Trophoblast cell (in vitro differentiated cells and primary cell): Measurements from ENCODE around the gene STK17B.
A peak's percentile ranks its signal among the peaks of the same experiment; 100 is the strongest.

Experiments
- DNase-seq, 2 donors: peaks; one replicate each; pipeline ENCODE4 v3.0.0-alpha.2; 2016
- H2AFZ ChIP-seq: 2 replicates; pipeline ENCODE4 v1.6.1; 2013; ENCODE audit warnings: low read length, moderate library complexity, mild to moderate bottlenecking; ENCODE audit not compliant: insufficient read depth, poor library complexity
- H2AK5ac ChIP-seq: 2 replicates; pipeline ENCODE4 v1.6.1; 2013; ENCODE audit warnings: mild to moderate bottlenecking, low read length
- H2BK120ac ChIP-seq: 2 replicates; pipeline ENCODE4 v1.6.1; 2013; ENCODE audit warnings: low read length, mild to moderate bottlenecking, moderate library complexity; ENCODE audit not compliant: insufficient read depth, poor library complexity
- H2BK12ac ChIP-seq: 2 replicates; pipeline ENCODE4 v1.6.1; 2013; ENCODE audit warnings: mild to moderate bottlenecking, low read length, moderate library complexity
- H2BK5ac ChIP-seq: 2 replicates; pipeline ENCODE4 v1.6.1; 2013; ENCODE audit warnings: low read length, low read depth, moderate library complexity, mild to moderate bottlenecking; ENCODE audit not compliant: poor library complexity
- H3K14ac ChIP-seq: 2 replicates; pipeline ENCODE4 v1.6.1; 2013; ENCODE audit warnings: mild to moderate bottlenecking, low read length
- H3K18ac ChIP-seq: 2 replicates; pipeline ENCODE4 v1.6.1; 2013; ENCODE audit warnings: mild to moderate bottlenecking, low read length
- H3K23ac ChIP-seq: 2 replicates; pipeline ENCODE4 v1.6.1; 2013; ENCODE audit warnings: low read length
- H3K27ac ChIP-seq: 2 replicates; pipeline ENCODE4 v1.5.1; 2013; ENCODE audit warnings: low read depth, mild to moderate bottlenecking, inconsistent platforms, low read length, moderate library complexity
- H3K27me3 ChIP-seq: 2 replicates; pipeline ENCODE4 v1.6.1; 2013; ENCODE audit warnings: inconsistent platforms, mild to moderate bottlenecking, low read length, moderate library complexity; ENCODE audit not compliant: insufficient read depth
- H3K36me3 ChIP-seq, 2 experiments: 1 replicate in 1 of 2; 2 replicates in 1 of 2; pipeline ENCODE4 v1.6.1; 2013; ENCODE audit warnings: low read length in 2 of 2, mild to moderate bottlenecking in 2 of 2, moderate library complexity in 1 of 2; ENCODE audit not compliant: insufficient read depth in 2 of 2, control insufficient read depth in 1 of 2
- H3K4ac ChIP-seq: 2 replicates; pipeline ENCODE4 v1.6.1; 2013; ENCODE audit warnings: low read depth, mild to moderate bottlenecking, low read length, moderate library complexity
- H3K4me1 ChIP-seq, 2 experiments: 1 replicate in 1 of 2; 2 replicates in 1 of 2; pipeline ENCODE4 v1.6.1; 2013; ENCODE audit warnings: low read length in 2 of 2, mild to moderate bottlenecking in 2 of 2, moderate library complexity in 1 of 2; ENCODE audit not compliant: insufficient read depth in 2 of 2, control insufficient read depth in 1 of 2
- H3K4me2 ChIP-seq: 2 replicates; pipeline ENCODE4 v1.6.1; 2013; ENCODE audit warnings: inconsistent platforms, mild to moderate bottlenecking, low read length, moderate library complexity
- H3K4me3 ChIP-seq: 2 replicates; pipeline ENCODE4 v1.5.1; 2013; ENCODE audit warnings: mild to moderate bottlenecking, low read depth, low read length, inconsistent platforms
- H3K79me1 ChIP-seq: one replicate; pipeline ENCODE4 v1.6.1; 2013; ENCODE audit warnings: low read length
- H3K79me2 ChIP-seq: 2 replicates; pipeline ENCODE4 v1.6.1; 2013; ENCODE audit warnings: low read length, mild to moderate bottlenecking; ENCODE audit not compliant: control insufficient read depth, insufficient read depth, poor library complexity
- H3K9ac ChIP-seq: 2 replicates; pipeline ENCODE4 v1.6.1; 2013; ENCODE audit warnings: mild to moderate bottlenecking, low read length
- H3K9me3 ChIP-seq: 2 replicates; pipeline ENCODE4 v1.6.1; 2013; ENCODE audit warnings: low read depth, mild to moderate bottlenecking, control low read depth, inconsistent platforms, low read length; ENCODE audit not compliant: insufficient read depth
- H4K12ac ChIP-seq: 2 replicates; pipeline ENCODE4 v1.6.1; 2013; ENCODE audit warnings: low read depth, mild to moderate bottlenecking, low read length, moderate library complexity
- H4K8ac ChIP-seq: 2 replicates; pipeline ENCODE4 v1.6.1; 2013; ENCODE audit warnings: low read depth, mild to moderate bottlenecking, low read length, moderate library complexity
- H4K91ac ChIP-seq: one replicate; pipeline ENCODE4 v1.6.1; 2013; ENCODE audit warnings: low read depth, mild to moderate bottlenecking, low read length, moderate library complexity
- WGBS: extraction: QIAGEN DNeasy Blood & Tissue Kit; methylation state at CpG from one replicate; pipeline ENCODE4 v1.1.7; 2013; ENCODE audit warnings: missing lambda C conversion rate; ENCODE audit not compliant: insufficient read length, insufficient coverage; ENCODE audit errors: extremely low coverage; 5-methylcytosine and 5-hydroxymethylcytosine counted together

The STK17B gene

GRCh38 chr2:196160946-196161345, 10.4 kb downstream of the STK17B start:
- no peak overlapping the region for H3K27ac ChIP-seq
- H3K4me3 ChIP-seq, result no peak overlapping the region
- H4K12ac ChIP-seq, result no peak overlapping the region
- peaks cover 0 to 3% of the 10 kb centered on the region in 2 experiments for H3K4me1 ChIP-seq
- no peak overlapping the region for H3K9ac ChIP-seq
- no peak overlapping the region for H2AK5ac ChIP-seq
- no peaks in the 10 kb centered on the region for H3K9me3 ChIP-seq
- H2BK5ac ChIP-seq, result no peak overlapping the region
- H3K79me2 ChIP-seq, result peaks cover 3% of the 10 kb centered on the region
- H2BK12ac ChIP-seq, result no peak overlapping the region
- no CpG with 5 or more reads among the region's 4 CpGs for WGBS
- no peak overlapping the region for H4K8ac ChIP-seq
- H2AFZ ChIP-seq, result no peak overlapping the region
- no peak overlapping the region for H3K18ac ChIP-seq
- no peak overlapping the region for H3K4me2 ChIP-seq
- H3K27me3 ChIP-seq, result no peaks in the 10 kb centered on the region
- H4K91ac ChIP-seq, result no peak overlapping the region
- no peak overlapping the region for H2BK120ac ChIP-seq
- peaks cover 3% of the 10 kb centered on the region for H3K79me1 ChIP-seq
- no peak overlapping the region for H3K14ac ChIP-seq
- no peak overlapping the region for H3K4ac ChIP-seq
- DNase-seq, result no peak
- H3K36me3 ChIP-seq, result peaks cover 6 to 8% of the 10 kb centered on the region in 2 experiments
- no peak overlapping the region for H3K23ac ChIP-seq

GRCh38 chr2:196160101-196160500, 11.3 kb downstream of the STK17B start:
- Histone ChIP-seq H3K4ac (no peak overlapping the region), H3K14ac (no peak overlapping the region), H3K9ac (no peak overlapping the region), H3K23ac (no peak overlapping the region), H2AK5ac (no peak overlapping the region), H3K18ac (no peak overlapping the region), H3K27ac (no peak overlapping the region), H3K36me3 (peaks cover 6 to 8% of the 10 kb centered on the region in 2 experiments), H3K9me3 (no peaks in the 10 kb centered on the region), H4K12ac (no peak overlapping the region), H3K4me1 (peaks cover 0 to 3% of the 10 kb centered on the region in 2 experiments), H3K4me2 (no peak overlapping the region), H3K4me3 (no peak overlapping the region), H2BK5ac (no peak overlapping the region), H4K8ac (no peak overlapping the region), H2BK120ac (no peak overlapping the region), H3K79me1 (peaks cover 3% of the 10 kb centered on the region), H4K91ac (no peak overlapping the region), H3K79me2 (peaks cover 3% of the 10 kb centered on the region), H2BK12ac (no peak overlapping the region), H3K27me3 (no peaks in the 10 kb centered on the region), H2AFZ (no peak overlapping the region)
- no CpG with 5 or more reads among the region's 3 CpGs for WGBS
- peak; percentile 60 to 82 for DNase-seq

GRCh38 chr2:196159221-196159892, 12.0 kb downstream of the STK17B start:
- Histone ChIP-seq H3K36me3 (peaks cover 6 to 8% of the 10 kb centered on the region in 2 experiments), H4K91ac (peak overlapping the region; percentile 43), H3K14ac (peak overlapping the region; percentile 7), H4K12ac (no peak overlapping the region), H4K8ac (no peak overlapping the region), H3K79me1 (peaks cover 3% of the 10 kb centered on the region), H2BK12ac (peak overlapping the region; percentile 65), H3K4me1 (peaks cover 0 to 3% of the 10 kb centered on the region in 2 experiments), H3K23ac (no peak overlapping the region), H3K27ac (no peak overlapping the region), H3K18ac (peak overlapping the region; percentile 14), H2BK5ac (peak overlapping the region; percentile 27), H3K9ac (no peak overlapping the region), H3K4ac (no peak overlapping the region), H3K4me2 (no peak overlapping the region), H2AK5ac (no peak overlapping the region), H2AFZ (no peak overlapping the region), H3K27me3 (no peaks in the 10 kb centered on the region), H2BK120ac (peak overlapping the region; percentile 24), H3K9me3 (no peaks in the 10 kb centered on the region), H3K79me2 (peaks cover 3% of the 10 kb centered on the region), H3K4me3 (no peak overlapping the region)
- no CpG with 5 or more reads among the region's 5 CpGs for WGBS
- DNase-seq, result peak; percentile 70 to 72

- H4K8ac ChIP-seq, result no peak overlapping the region
- H3K4ac ChIP-seq, result no peak overlapping the region
- H2BK120ac ChIP-seq, result no peak overlapping the region
- H3K4me1 ChIP-seq, result peaks cover 0 to 3% of the 10 kb centered on the region in 2 experiments
- H2BK12ac ChIP-seq, result no peak overlapping the region
- WGBS, result no CpG with 5 or more reads among the region's 2 CpGs
- H3K14ac ChIP-seq, result no peak overlapping the region
- H3K9ac ChIP-seq, result no peak overlapping the region
- DNase-seq, result no peak
- H4K91ac ChIP-seq, result no peak overlapping the region
- H3K27ac ChIP-seq, result no peak overlapping the region
- H4K12ac ChIP-seq, result no peak overlapping the region
- no peaks in the 10 kb centered on the region for H3K9me3 ChIP-seq
- H3K36me3 ChIP-seq, result peaks cover 6% of the 10 kb centered on the region in 2 experiments
- H2BK5ac ChIP-seq, result no peak overlapping the region
- H3K23ac ChIP-seq, result no peak overlapping the region
- H2AFZ ChIP-seq, result no peak overlapping the region
- H3K79me1 ChIP-seq, result peaks cover 3% of the 10 kb centered on the region
- no peak overlapping the region for H3K18ac ChIP-seq
- H3K4me3 ChIP-seq, result no peak overlapping the region
- no peak overlapping the region for H2AK5ac ChIP-seq
- H3K27me3 ChIP-seq, result no peaks in the 10 kb centered on the region
- peaks cover 3% of the 10 kb centered on the region for H3K79me2 ChIP-seq
- no peak overlapping the region for H3K4me2 ChIP-seq
These were observed 15.8 kb downstream of the STK17B start for GRCh38 chr2:196155575-196155974.
